ENCODE results near the gene DDX10.

GRCh38 chr11:108805030-108805429 lies 140.2 kb downstream of the DDX10 start:
- no peak for TF ChIP-seq CTCF (IDR thresholded peaks at IDR 0.05; ENCODE audit: poor library complexity, severe bottlenecking)
- no peak for TF ChIP-seq EZH2 (IDR thresholded peaks at IDR 0.05; ENCODE audit: borderline replicate concordance, insufficient read depth, low read length, poor library complexity, severe bottlenecking)
- TF ChIP-seq SMC3 (conservative IDR thresholded peaks at IDR 0.05; ENCODE audit: poor library complexity): no peak
- TF ChIP-seq POLR2AphosphoS5 (IDR thresholded peaks at IDR 0.05): no peak
- no peak for TF ChIP-seq RAD21 (conservative IDR thresholded peaks at IDR 0.05)
